Subcutaneous adipose tissue (tissue), 4 donors: Measurements from ENCODE around the gene DBNDD1. TPM values are rescaled to one million over a fixed set of nuclear protein-coding genes. Genes with fewer than 3 reads are reported as not detected.

Experiments used
- CTCF ChIP-seq: fragments of 450-650 bp; IDR thresholded peaks from one replicate; pipeline ENCODE4 v1.5.1; 2016; ENCODE audit warnings: low read depth, mild to moderate bottlenecking, control low read depth, antibody characterized with exemption, moderate library complexity
- total RNA-seq, 4 donors: library from RNA; depleted of rRNA; stranded (reverse); fragments of >200 nt; gene quantifications; one replicate each; pipeline ENCODE4 v1.1.0, GENCODE V29; 2016

Gene DBNDD1
- total RNA-seq, 4 donors from 2014 or later, result 1.3 to 1.4 TPM; not detected in 2

GRCh38 chr16:90042946-90043514 is 23.8 kb upstream of the DBNDD1 start:
- no peak for TF ChIP-seq CTCF

GRCh38 chr16:90041896-90042473 is 22.7 kb upstream of the DBNDD1 start:
- TF ChIP-seq CTCF, result no peak

- TF ChIP-seq CTCF, result no peak
Observed at GRCh38 chr16:90040152-90041023, 21.1 kb upstream of the DBNDD1 start.

GRCh38 chr16:90037276-90037675 is 18.0 kb upstream of the DBNDD1 start:
- no peak for TF ChIP-seq CTCF

GRCh38 chr16:90035902-90036301 is 16.6 kb upstream of the DBNDD1 start:
- no peak for TF ChIP-seq CTCF

- no peak for TF ChIP-seq CTCF
Observed at GRCh38 chr16:90034504-90034903, 15.2 kb upstream of the DBNDD1 start.

GRCh38 chr16:90033387-90033786 is 14.1 kb upstream of the DBNDD1 start:
- TF ChIP-seq CTCF, result no peak
